Stimulated activated CD8-positive, alpha-beta memory T cell treated with anti-CD3 and anti-CD28 coated beads, Interleukin-12 subunit alpha, Interleukin-12 subunit beta, amount 100 ng/mL, for 24 hours (primary cell): ENCODE data around the gene CNPY3.
A peak's percentile ranks its signal among the peaks of the same experiment; 100 is the strongest.

Source experiments
- DNase-seq: peaks from one replicate; pipeline ENCODE4 v3.0.0-alpha.2; 2020; ENCODE audit errors: extremely low read depth

CNPY3 gene

DNA sequence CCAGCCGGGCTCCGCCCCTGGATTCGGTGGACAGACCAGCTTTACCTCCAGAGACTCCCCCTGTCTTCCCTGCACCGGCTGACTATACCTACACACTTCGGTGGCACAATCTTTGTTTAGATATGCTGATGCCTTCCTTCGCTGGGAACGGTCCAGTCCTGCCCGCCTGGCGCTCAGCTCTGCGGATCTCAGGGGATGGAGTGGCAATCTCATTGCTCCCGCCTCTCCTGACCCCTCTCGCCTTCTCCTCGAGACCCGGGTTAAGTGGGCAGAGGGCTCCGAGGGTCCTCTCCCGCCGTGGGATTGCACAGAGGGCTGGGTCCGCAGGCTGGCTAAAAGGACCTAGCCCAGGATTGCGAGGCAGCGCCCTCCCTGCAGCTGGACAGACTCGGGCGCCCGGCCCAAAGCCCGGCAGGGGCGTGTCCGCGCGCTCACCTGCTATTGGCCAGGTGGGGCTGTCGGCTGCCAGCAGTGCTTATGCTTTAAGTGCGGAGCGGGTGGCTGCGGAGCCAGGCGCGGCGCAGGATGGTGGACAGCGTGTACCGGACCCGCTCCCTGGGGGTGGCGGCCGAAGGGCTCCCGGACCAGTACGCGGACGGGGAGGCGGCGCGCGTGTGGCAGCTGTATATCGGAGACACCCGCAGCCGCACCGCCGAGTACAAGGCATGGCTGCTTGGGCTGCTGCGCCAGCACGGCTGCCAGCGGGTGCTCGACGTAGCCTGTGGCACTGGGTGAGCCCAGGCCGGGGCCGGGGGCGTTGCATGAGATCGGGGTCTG lies 31.2 kb downstream of the CNPY3 start, which contains the start of gene GNMT:
Gene GNMT, plus strand, starts transcription at position 512 of the 777 bp plus-strand sequence. Its CDS starts 14 bp downstream, at position 526.
- no peak for DNase-seq

DNA sequence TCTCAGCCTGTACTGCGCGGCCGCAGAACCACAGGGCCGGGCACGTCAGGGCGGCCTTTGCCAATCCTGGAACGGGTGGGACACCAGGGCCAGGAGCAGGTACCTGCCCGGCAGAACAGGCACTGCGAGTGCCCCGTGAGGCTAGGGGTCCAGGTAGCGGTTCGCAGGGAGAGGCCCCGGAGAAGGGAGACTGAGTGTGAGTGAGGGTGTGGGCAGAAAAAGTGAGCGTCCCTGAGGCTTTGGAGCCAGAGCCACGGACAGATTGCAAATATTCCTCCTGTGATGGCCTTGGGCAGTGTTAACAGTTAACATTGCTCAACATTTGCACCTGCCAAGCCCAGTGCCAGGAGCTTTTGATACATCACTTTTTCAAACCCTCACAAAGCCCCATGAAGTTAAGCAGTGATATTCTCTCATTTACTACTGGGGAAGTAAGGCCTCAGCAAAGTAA lies 31.8 kb downstream of the CNPY3 start:
- DNase-seq: no peak

DNA sequence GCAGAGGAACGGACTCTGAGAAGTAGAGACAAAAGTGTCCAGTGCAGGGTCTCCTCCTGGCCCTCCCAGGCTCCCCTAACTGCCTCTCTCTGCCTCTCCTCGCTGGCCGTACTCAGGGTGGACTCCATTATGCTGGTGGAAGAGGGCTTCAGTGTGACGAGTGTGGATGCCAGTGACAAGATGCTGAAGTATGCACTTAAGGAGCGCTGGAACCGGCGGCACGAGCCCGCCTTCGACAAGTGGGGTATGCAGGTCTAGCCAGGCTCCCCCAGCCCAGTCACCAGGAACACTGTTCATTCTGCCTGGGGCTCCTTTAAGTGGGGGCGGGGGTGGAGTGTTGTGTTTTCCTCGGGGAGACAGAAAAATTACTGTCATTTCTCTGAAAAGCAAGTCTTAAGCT lies 32.8 kb downstream of the CNPY3 start:
- DNase-seq: no peak

DNA sequence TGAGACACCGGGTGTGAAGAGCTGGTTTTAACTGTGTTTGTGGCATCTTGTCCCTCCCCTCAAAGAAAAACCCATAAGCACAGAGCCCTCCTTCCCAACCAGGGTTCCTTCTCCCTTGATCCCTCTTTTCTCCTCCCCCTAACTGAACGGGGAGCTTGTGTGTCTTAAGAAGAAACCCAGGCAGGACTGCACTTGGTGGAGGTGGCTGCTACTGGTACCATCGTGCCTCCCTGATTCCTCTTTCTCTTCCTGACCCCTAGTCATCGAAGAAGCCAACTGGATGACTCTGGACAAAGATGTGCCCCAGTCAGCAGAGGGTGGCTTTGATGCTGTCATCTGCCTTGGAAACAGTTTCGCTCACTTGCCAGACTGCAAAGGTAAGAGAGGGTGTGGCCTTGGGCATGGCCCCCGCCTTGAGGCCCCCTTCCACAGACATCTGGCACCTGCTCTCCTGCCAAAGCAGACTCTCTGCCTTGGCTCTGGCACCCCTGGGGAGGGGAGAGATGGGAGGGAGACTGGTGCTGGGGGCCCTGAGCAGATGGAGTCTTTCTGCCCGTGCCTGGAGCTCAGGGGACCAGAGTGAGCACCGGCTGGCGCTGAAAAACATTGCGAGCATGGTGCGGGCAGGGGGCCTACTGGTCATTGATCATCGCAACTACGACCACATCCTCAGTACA lies 33.4 kb downstream of the CNPY3 start:
- no peak for DNase-seq

DNA sequence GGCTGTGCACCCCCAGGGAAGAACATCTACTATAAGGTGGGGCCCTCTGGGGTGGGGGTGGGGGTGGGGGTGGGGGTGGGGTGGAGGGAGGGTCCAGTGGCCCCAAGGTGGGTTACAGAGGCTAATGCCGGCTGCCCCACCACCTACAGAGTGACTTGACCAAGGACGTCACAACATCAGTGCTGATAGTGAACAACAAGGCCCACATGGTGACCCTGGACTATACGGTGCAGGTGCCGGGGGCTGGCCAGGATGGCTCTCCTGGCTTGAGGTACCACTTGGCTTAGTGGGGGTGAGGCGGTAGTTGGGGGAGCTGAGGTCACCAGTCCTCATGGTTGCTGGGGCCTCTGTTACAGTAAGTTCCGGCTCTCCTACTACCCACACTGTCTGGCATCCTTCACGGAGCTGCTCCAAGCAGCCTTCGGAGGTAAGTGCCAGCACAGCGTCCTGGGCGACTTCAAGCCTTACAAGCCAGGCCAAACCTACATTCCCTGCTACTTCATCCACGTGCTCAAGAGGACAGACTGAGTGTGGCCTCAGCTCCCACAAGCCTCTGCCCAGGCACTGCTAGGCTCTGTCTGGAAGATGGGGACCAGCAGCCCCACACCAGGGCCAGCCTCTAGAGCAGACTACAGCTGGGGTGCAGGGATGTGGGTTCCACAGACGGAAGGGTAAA lies 34.0 kb downstream of the CNPY3 start:
- no peak for DNase-seq

DNA sequence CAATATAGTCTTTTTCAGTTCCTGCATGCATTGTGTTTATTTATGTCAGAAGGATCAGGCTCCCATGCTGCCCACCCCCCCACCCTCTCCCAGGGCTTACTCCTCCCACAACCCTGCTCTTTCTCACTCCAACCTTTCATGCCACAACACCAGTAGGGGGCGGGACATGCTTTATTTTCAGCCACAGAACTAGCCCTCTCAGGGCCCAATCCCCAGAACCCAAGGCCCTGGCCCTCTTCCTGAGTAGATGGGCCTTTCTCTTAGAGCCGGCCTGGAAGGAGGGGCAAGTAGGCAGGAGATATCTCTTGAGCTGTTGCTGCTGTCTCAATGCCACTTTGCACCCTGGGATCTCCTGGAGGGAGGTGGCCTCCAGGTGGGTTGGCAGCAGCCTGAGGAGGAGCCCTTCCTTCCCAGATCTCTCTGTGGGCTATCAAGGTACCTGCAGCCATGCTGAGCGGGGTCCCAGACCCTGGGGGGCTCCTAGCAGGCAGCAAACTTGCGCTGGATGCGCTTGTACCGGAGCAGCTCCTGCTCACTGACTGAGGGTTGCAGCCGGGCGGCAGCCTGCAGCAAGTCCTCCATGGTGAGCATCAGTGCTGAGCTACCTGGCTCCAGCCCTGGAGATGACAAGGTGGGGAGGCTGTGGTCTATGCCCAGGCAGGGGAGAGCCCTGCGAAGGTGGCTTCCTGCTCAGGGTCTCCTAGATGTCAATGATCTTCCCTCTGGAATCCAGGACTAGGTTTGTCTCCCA lies 34.8 kb downstream of the CNPY3 start:
- no peak for DNase-seq

DNA sequence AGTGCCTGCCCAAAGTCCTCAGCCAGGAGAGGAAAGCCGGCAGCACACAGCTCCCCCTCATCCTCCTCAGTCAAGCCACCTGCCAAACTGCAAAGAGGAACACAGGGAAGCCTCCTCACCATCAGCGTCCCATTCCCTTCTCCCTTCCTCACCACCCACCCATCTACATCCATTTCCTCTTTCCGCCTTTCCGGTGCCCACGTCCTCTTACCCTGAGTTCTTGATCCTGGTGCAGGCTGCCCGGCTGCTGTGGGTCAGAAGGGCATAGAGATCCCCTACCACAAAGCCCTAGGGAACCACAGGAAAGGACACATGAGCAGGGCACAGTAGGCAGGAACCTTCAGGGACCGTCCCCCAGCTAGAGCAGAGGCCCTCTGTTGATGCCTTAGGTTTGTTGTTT lies 37.3 kb downstream of the CNPY3 start:
- DNase-seq: no peak

DNA sequence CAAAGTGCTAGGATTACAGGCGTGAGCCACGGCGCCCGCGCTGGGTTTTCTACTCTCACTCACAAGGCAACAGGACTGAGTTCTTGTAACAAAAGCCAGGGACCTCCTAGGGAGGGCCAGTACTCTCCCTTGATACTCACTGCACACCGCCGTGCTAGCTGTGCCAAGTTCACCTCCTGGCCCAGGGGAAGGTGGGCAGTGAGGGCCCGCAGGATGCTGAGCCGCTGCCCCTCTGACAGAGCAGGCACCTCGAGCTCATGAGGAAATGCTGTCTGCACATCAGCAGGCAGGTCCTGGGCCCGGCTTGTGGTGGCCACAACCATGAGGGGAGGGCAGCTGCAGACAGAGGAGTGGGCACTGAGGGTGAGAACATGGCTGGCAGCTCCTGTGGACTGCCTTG lies 37.9 kb downstream of the CNPY3 start:
- DNase-seq: no peak

DNA sequence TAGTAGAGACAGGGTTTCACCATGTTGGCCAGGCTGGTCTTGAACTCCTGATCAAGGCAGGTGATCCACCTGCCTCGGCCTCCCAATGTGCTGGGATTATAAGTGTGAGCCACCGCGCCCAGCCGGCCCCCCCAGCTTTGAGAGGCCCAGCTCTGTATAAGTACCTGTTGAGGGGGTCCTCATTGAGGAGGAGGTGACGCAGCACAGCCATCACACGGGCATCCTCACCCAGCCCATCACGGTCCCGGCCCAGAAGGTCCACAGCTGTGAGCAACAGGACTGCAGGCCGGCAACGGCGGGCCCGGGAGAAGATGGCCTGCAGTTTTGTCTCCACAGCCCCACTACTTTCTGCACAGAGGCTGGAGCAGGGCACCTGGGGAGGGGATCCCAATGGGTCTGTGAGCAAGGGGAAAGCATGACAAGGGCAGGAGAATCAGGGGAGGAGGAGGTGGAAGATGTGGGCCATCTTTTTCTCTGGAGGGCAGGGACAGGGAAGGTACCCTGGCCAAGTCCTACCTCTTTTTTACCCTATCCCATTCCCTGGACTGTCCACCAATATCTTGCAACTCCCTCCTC lies 38.9 kb downstream of the CNPY3 start:
- DNase-seq: no peak

DNA sequence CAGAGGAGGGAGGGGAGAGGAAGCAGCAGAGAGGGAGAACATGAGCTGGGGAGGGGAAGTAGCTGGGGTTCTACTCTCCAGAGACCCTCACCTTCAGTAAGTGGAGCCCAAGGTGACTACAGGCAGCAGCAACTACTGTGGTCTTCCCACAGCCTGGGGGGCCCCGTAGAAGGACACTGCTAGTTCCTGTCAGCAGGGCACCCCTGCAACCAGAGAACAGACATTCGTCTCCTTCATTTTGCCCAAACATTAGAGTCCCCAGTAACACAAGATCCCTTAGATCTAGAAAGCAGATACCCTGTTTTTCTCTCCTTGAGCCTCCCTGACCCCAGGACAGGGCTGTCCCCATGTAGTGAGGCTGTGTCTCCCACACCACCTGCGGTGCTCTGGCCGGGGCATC lies 39.5 kb downstream of the CNPY3 start:
- DNase-seq: no peak

DNA sequence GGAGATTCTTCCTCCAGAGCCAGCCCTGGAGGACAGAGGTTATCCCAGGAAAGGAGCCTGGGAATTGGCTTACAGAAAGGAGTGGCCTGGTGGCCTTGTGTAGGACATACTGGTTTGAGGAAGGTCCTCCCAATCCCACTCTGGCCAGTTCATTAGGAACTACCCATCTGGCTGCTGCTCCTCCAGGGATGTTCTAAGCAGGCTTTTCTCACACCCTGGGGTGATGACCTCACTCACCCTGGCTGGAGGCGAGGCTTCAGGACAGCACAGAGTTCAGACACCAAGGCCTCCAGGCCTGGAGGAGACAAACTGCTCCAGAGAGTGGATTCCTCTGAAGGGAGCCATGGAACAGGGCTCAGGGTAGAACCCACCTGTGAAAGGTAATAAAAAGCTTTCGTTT lies 40.2 kb downstream of the CNPY3 start:
- DNase-seq: no peak

DNA sequence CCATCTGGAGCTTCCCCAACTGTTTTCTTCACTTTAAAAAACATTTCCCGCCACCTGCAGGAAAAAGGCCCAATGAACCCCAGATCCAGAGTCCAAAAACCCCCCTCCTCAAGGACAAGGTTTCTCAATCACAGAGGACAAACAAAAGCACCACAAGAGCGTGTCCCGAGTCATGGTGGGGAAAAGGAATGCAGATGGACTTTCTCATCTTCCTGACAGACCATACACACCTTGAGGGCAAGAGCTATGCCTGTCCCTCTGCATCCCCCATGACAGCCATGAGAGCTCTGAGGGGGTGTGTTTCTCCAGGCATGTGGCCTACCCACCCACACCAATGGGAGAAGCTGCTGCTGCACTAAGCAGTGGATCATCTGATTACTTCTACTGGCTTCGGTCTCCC lies 40.7 kb downstream of the CNPY3 start:
- DNase-seq: no peak

DNA sequence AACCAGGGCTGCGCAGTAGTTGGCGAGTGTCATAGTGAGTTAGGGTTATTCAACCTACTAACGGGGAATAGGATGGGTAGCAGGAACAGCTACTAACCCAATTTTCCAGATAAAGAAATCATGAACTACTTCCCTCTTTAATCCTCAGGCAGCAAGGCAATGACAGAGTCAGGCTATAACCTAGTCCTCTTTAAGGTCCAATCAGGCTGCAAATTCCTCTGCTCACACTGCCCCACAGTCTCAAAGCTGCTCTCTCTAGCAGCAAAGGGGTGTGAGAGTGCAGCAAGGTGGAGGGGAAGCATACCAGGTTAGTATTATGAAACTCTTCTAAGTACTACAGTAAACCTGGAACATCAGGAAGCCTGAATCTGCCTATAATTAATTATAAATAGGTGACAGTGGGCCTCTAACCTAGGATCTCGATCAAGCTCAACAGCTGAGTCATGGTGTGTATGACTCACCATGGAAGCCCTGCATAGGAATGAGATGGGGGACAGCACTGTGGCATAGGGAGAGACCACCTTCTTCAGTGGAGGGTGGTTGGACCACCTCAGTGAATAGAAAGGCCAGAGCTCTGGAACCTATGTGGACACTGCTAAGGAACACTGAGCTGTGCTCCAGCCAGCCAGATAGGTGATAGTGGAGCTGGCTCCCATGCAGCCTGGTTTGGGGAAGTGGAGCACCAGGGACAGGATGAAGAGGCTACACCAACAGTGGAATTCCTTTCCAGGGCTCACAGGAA lies 41.8 kb downstream of the CNPY3 start:
- no peak for DNase-seq

DNA sequence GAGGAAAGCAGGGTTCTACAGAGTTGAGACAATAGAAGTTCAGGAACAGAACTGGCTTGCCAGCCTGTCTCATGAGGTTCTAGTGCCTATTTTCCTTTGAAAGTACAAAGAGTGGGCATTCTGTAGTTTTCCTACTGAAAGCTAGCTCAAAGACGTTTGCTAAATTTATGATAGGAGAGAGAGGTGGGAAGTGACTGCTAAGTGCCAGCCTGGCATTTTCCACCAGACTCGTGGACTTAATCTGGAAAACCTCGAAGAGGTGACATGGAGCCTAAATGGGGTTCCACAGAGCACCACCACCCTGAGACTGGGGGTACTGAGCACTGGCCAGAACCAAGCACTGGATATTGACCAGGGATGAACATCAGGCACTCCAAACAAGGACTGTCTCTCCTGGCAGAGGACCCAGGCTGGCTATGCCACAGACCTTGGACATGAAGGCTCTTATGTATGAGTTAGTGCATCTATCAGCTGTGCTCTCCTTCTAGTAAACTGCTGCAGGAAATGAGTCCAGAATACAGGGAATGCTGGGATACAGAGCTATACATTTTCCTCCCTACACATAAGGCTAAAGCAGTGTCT lies 42.6 kb downstream of the CNPY3 start:
- no peak for DNase-seq

DNA sequence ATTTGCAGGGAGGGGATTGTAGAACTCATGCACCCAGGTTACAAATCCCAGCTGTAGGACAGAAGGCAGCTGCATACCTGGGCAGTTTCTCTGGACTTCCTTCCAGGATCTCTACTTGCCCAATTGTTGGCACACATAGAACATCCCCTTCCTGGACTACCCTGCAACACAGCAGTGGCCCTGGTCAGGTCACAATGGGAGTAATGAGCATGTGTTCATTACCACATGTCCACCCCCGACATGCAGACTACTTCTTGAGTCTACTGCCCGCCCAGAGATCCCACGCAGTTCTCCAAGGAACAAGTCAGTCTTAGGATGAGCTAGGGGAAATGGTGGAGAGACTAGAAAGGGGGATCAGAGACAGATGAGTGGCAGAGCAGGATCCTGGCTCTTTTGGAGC lies 44.6 kb downstream of the CNPY3 start:
- DNase-seq: no peak

DNA sequence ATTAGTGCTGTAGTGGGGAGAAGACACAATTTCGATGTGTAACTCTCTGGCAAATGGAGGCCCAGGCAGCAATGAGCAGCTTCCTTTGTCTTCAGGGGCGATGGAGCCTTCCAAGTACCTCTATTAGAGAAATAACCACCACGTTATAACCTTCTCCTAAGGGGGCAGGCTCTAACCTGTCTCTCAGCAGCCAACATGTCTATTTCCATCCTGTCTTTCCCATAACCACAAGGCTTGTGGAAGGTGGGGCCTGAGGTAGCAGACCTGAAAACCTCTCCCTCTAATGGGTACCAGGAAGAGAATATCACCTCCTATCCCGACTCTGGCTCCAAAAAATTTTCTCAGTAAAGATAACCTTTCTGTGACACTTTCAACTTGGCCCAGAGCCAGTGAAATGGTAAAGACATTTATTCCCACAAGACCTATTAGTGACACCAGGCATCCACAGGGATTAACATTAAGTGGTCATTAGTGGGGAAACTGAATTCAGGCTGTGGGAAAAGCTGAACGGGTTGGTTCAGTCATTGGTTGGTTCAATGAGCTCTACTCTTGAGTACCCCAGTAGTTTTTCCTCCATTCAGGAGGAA lies 45.7 kb downstream of the CNPY3 start:
- DNase-seq: no peak

DNA sequence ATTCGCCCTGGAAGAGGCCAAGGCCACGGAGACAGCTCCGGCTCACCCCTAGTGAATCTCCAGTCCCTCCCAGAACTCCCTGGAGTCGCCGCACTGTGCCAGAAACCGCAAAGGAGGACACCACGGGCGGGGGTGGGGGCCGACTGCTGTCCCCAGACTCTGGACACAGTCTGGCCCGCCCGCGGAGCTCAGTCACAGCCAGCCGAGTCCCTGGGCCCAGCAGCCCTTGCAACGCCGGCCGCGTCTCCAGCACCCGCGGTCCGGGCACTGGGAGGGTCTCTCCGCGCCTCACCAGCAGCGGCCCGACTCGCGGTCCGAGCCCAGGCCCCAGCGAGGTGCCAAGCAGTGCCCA lies 49.2 kb downstream of the CNPY3 start:
- DNase-seq: no peak

DNA sequence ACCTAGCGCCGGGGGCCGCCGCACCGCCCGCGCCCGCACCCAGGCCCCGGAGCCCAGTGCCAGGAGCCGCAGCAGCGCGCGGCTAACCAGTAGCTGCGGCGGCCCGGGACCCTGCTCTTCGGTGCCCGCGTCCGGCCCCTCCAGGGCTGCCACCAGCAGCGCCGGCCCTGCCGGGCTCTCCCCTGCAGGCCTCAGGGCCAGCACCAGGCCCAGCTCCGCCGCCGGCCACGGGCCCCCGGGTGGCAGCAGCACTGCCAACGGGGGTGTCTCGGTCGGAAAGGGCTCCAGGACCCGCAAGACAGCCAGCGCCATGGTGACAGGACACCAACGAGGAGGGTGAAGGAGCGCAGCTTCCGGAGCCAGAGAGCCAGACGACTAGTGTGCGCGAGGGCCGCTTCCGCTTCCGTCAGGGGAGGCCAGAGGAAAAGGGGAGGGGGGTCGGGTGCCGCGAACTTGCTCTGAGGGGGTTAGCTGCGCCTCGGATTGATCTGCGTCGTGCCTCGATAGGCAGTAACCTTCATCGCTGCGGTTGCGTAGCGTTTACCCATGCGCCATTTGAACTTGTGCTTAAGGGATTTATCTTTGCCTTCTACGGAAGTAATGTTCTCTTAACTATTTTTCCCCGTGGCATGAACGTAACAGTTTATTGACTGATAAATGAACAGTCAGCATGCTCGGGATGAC lies 49.7 kb downstream of the CNPY3 start, which contains the start of gene PEX6:
Gene PEX6, minus strand, starts transcription at position 343 of the 684 bp plus-strand sequence. Its CDS starts 31 bp downstream, at position 312.
- peak; percentile 82 for DNase-seq

DNA sequence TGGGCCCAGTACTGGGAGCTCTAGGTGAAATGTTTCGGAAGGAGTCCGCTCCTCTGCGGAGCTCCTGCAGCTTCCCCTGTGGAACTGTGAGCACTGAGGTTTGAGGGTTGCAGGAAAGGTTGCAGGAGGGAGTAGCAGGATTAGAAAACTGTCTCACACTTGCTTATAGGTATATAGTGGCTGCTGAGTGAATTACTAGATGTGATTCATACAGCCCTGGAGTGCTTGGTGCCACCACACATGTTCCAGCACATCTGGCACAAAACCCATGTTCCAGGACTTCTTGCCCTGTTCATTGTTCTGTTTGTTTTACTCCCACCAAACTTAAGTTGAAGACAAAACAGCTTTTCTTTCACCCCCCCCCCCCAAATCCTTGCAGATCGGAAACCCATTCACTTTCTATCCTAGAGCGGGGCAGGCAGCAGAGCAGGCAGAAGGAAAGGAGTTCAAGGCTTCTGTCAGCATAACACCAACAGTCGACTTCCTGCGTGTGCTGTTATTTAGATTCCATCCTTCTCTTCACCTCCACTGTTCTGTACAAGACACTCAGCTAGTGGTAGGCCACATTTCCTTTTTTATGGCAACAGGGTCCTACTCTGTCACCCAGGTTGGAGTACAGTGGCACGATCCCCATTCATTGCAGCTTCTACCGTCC lies 50.4 kb downstream of the CNPY3 start:
- DNase-seq: no peak
